IMR-90 (cell line): ENCODE results near the gene RABGGTA.

Source experiments
- CEBPB ChIP-seq: IDR thresholded peaks from 2 replicates; pipeline ENCODE4 v1.6.1; 2012; ENCODE audit warnings: low read depth, low read length, improper control_type of control experiment
- RAD21 ChIP-seq: IDR thresholded peaks from 2 replicates; pipeline ENCODE4 v1.6.1; 2012; ENCODE audit warnings: low read length, improper control_type of control experiment
- RFX5 ChIP-seq: IDR thresholded peaks from 2 replicates; pipeline ENCODE4 v1.8.0; 2012; ENCODE audit warnings: low read depth, mild to moderate bottlenecking, low read length, moderate library complexity
- SMC3 ChIP-seq: fragments of 150-350 bp; IDR thresholded peaks from 2 replicates; pipeline ENCODE4 v1.6.1; 2016; ENCODE audit warnings: low read depth, mild to moderate bottlenecking, antibody characterized with exemption, low read length, moderate library complexity
- TF ChIP-seq, protein P1 (sequence below): conservative IDR thresholded peaks from 2 replicates; pipeline ENCODE4 v1.5.1; 2012; ENCODE audit warnings: mild to moderate bottlenecking, low read depth, low read length, improper control_type of control experiment
- TF ChIP-seq, protein P2 (sequence below): fragments of 150-350 bp; IDR thresholded peaks from 2 replicates; pipeline ENCODE4 v1.6.1; 2017; ENCODE audit warnings: mild to moderate bottlenecking, antibody characterized with exemption, low read length, low read depth
- TF ChIP-seq, protein P3 (sequence below): fragments of 150-350 bp; IDR thresholded peaks from 2 replicates; pipeline ENCODE4 v1.6.1; 2016; ENCODE audit warnings: low read depth, mild to moderate bottlenecking, low read length, moderate library complexity, borderline replicate concordance

DNA sequence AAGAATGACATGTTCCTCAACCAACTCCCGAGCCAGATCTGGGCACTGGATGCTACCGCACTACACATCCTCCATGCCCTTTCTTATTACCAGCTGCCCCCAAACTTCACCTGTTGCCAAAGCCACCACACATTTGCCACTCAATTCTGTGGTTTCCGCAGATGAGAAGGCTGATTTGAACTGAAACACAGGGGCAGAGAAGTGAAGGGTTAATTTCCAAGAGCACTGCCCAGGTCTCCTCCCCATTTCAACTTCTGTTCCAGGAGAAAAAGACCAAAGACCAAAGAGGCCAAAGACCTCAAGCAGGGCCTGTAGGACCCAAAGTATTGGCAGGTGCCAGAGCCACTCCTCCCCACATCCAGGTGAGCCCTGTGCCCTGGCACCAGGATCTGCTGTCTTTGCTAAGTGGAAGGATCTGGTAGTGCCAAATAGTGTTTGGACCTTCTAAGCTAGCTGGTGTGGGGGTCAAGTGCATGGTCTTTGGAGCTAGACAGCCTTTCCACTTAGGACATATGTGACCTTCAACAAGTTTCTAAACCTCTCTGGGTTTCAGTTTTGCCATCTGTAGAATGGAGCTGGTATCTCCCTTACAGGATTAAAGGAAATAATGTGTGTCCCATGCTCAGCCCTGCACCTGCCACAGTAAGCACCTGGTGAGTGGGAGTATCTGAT, 20.2 kb upstream of the RABGGTA start:
- TF ChIP-seq, protein P1, sequence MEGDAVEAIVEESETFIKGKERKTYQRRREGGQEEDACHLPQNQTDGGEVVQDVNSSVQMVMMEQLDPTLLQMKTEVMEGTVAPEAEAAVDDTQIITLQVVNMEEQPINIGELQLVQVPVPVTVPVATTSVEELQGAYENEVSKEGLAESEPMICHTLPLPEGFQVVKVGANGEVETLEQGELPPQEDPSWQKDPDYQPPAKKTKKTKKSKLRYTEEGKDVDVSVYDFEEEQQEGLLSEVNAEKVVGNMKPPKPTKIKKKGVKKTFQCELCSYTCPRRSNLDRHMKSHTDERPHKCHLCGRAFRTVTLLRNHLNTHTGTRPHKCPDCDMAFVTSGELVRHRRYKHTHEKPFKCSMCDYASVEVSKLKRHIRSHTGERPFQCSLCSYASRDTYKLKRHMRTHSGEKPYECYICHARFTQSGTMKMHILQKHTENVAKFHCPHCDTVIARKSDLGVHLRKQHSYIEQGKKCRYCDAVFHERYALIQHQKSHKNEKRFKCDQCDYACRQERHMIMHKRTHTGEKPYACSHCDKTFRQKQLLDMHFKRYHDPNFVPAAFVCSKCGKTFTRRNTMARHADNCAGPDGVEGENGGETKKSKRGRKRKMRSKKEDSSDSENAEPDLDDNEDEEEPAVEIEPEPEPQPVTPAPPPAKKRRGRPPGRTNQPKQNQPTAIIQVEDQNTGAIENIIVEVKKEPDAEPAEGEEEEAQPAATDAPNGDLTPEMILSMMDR: no peak
- TF ChIP-seq RAD21: no peak
- no peak for TF ChIP-seq CEBPB
- TF ChIP-seq, protein P2, sequence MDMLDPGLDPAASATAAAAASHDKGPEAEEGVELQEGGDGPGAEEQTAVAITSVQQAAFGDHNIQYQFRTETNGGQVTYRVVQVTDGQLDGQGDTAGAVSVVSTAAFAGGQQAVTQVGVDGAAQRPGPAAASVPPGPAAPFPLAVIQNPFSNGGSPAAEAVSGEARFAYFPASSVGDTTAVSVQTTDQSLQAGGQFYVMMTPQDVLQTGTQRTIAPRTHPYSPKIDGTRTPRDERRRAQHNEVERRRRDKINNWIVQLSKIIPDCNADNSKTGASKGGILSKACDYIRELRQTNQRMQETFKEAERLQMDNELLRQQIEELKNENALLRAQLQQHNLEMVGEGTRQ: no peak
- no peak for TF ChIP-seq RFX5
- TF ChIP-seq, protein P3, sequence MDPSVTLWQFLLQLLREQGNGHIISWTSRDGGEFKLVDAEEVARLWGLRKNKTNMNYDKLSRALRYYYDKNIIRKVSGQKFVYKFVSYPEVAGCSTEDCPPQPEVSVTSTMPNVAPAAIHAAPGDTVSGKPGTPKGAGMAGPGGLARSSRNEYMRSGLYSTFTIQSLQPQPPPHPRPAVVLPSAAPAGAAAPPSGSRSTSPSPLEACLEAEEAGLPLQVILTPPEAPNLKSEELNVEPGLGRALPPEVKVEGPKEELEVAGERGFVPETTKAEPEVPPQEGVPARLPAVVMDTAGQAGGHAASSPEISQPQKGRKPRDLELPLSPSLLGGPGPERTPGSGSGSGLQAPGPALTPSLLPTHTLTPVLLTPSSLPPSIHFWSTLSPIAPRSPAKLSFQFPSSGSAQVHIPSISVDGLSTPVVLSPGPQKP: no peak
- TF ChIP-seq SMC3: no peak
